ENCODE data around the gene SND1. TPM values are rescaled to one million over a fixed set of nuclear protein-coding genes. Genes with fewer than 3 reads are reported as not detected.

Gene SND1
- total and polyA plus RNA-seq, 5 experiments from 2014 or later, result 80.1 to 105 (median 86.0) TPM

- POLR2A ChIA-PET, result no interaction called here
- Mint-ChIP-seq H3K4me1 (peaks cover 35 to 61% (median 58%) of the 10 kb centered on the region in 4 donors), H3K4me3 (peak overlapping the region in 2 of 10 donors; percentile 7 to 33), H3K27me3 (no peaks in the 10 kb centered on the region), H3K9me3 (no peaks in the 10 kb centered on the region), H3K36me3 (no peaks in the 10 kb centered on the region), H3K27ac (peak overlapping the region in 6 of 10 donors; percentile 3 to 62 (median 24))
- DNase-seq (no peak), ATAC-seq (no peak)
Observed at GRCh38 chr7:128113839-128114238, 461.8 kb downstream of the SND1 start.

- no peak for DNase-seq
- no peak for ATAC-seq
- H3K4me1 Mint-ChIP-seq, result peaks cover 35 to 53% (median 49%) of the 10 kb centered on the region in 4 donors
- no peaks in the 10 kb centered on the region for H3K27me3 Mint-ChIP-seq
- H3K27ac Mint-ChIP-seq, result peak overlapping the region in 1 of 10 donors; percentile 78
- POLR2A ChIA-PET, result no interaction called here
- H3K36me3 Mint-ChIP-seq, result no peaks in the 10 kb centered on the region
- no peak overlapping the region for H3K4me3 Mint-ChIP-seq
- H3K9me3 Mint-ChIP-seq, result no peaks in the 10 kb centered on the region
Observed at GRCh38 chr7:128114806-128115205, 462.8 kb downstream of the SND1 start.

- POLR2A ChIA-PET, result no interaction called here
- peak overlapping the region in 2 of 10 donors; percentile 55 to 78 for H3K27ac Mint-ChIP-seq
- H3K36me3 Mint-ChIP-seq, result no peaks in the 10 kb centered on the region
- no peaks in the 10 kb centered on the region for H3K27me3 Mint-ChIP-seq
- ATAC-seq (no peak), DNase-seq (no peak)
- H3K9me3 Mint-ChIP-seq, result no peaks in the 10 kb centered on the region
- peaks cover 34 to 47% (median 43%) of the 10 kb centered on the region in 4 donors for H3K4me1 Mint-ChIP-seq
- no peak overlapping the region for H3K4me3 Mint-ChIP-seq
Observed at GRCh38 chr7:128115336-128115820, 463.4 kb downstream of the SND1 start.

DNA sequence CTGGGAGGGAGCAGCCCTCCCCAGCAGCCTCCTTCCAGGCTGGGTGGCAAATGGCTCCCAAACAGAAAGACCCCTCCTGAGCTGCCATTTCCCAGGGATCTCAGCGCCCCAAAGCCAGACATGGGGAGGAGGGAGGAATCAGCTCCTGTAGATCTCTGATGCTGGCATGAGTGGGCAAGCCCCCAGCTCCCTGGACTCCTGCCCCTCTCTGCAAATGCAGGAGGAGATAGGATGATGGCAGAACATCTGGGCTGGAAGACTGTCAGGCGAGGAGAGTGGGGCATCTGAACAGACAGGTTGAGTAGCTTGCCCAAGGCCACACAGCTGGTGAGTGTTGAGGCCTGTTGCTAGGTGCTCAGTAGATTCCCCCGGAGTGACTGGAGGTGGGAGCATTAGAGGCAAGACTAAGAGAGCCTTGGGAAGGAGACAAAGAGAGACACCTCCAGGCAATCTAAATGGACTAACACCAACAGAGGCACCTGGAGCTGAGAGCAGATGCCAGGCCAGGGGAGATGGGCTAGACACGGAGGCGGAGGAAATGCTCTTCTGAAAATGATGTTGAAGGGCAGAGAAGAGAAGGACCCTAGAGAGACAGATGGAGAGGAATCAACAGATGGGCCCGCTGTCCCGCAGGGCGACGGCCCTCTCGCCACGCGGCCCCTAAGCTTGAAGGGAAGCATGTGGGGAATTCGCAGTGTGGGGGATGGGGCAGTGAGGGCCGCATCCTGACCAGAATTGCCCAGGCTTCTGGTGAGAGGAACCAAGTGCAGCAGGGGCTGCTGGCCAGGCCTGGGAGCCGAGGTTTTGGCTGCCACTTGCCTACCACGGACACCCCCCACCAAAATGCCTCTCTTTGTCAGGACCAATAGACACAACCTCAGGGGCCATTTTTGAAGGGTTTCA is 464.1 kb downstream of the SND1 start:
- DNase-seq (no peak), ATAC-seq (no peak)
- Mint-ChIP-seq H3K4me3 (no peak overlapping the region), H3K27me3 (no peaks in the 10 kb centered on the region), H3K9me3 (no peaks in the 10 kb centered on the region), H3K27ac (peak overlapping the region in 2 of 10 donors; percentile 23 to 78), H3K4me1 (peaks cover 29 to 40% (median 36%) of the 10 kb centered on the region in 4 donors), H3K36me3 (no peaks in the 10 kb centered on the region)
- POLR2A ChIA-PET, result no interaction called here

DNA sequence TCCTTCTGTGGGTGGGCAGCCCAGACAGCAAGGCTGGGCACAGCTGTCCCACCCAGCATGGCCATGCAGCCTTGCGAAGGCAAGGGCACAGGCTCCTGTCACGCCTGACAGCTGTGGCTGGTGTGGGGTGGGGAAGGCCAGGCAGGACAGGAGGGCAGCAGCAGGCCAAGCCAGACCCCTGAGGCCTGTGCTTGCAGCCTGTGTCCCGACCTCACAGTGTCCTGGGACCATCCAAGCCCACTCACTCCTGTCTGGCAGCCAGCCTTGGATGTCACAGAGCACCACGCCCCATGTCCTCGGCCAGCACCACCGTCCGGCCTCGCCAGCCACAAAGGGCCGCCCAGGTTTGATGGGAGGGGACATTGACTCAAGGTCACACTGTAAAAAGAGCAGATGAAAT is 464.7 kb downstream of the SND1 start:
- POLR2A ChIA-PET, result no interaction called here
- Mint-ChIP-seq H3K27ac (no peak overlapping the region), H3K27me3 (no peaks in the 10 kb centered on the region), H3K4me3 (no peak overlapping the region), H3K4me1 (peaks cover 23 to 33% (median 30%) of the 10 kb centered on the region in 4 donors), H3K36me3 (no peaks in the 10 kb centered on the region), H3K9me3 (no peaks in the 10 kb centered on the region)
- DNase-seq (no peak), ATAC-seq (no peak)

GRCh38 chr7:128117691-128118090 is 465.7 kb downstream of the SND1 start:
- POLR2A ChIA-PET, result no interaction called here
- no peak overlapping the region for H3K4me3 Mint-ChIP-seq

GRCh38 chr7:128119036-128119435 is 467.0 kb downstream of the SND1 start:
- ATAC-seq, result no peak

More at GRCh38 chr7:128117691-128118090, 465.7 kb downstream of the SND1 start:
- no peaks in the 10 kb centered on the region for H3K9me3 Mint-ChIP-seq
- ATAC-seq (no peak), DNase-seq (no peak)
- no peak overlapping the region for H3K27ac Mint-ChIP-seq
- no peaks in the 10 kb centered on the region for H3K27me3 Mint-ChIP-seq
- peaks cover 15 to 25% (median 21%) of the 10 kb centered on the region in 4 donors for H3K4me1 Mint-ChIP-seq
- H3K36me3 Mint-ChIP-seq, result no peaks in the 10 kb centered on the region

DNA sequence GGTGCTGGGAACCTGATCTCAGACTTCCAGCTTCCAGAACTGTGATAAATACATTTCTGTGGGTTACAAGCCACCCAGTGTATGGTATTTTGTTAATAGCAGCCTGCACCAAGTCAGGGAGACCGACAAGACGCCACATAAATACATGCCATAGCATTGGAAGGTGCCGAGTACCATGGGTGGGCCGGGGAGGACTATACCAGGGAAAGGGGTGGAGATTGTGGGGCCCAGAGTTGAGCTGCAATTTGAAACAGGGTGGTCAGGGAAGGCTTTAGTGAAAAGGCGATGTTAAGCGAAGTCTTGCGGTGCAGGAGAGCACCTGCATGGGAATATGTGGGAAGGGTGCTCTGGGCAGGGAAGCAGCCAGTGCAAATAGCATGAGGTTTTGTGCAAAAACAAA is 468.1 kb downstream of the SND1 start:
- Mint-ChIP-seq H3K9me3 (no peaks in the 10 kb centered on the region), H3K4me3 (no peak overlapping the region), H3K4me1 (peaks cover 7 to 23% (median 15%) of the 10 kb centered on the region in 4 donors), H3K27ac (peak overlapping the region in 1 of 10 donors; percentile 6), H3K36me3 (no peaks in the 10 kb centered on the region), H3K27me3 (no peaks in the 10 kb centered on the region)
- ATAC-seq, result no peak
- no peak for DNase-seq
- POLR2A ChIA-PET, result no interaction called here

More at GRCh38 chr7:128119036-128119435, 467.0 kb downstream of the SND1 start:
- Mint-ChIP-seq H3K4me1 (peaks cover 9 to 18% (median 14%) of the 10 kb centered on the region in 4 donors), H3K36me3 (no peaks in the 10 kb centered on the region), H3K4me3 (no peak overlapping the region), H3K9me3 (no peaks in the 10 kb centered on the region), H3K27ac (peak overlapping the region in 2 of 10 donors; percentile 19 to 69), H3K27me3 (no peaks in the 10 kb centered on the region)
- DNase-seq, result no peak
- POLR2A ChIA-PET, result no interaction called here

GRCh38 chr7:128120976-128121490 is 469.0 kb downstream of the SND1 start:
- Mint-ChIP-seq H3K4me1 (peaks cover 3 to 24% (median 16%) of the 10 kb centered on the region in 4 donors), H3K4me3 (no peak overlapping the region), H3K27ac (no peak overlapping the region), H3K36me3 (no peaks in the 10 kb centered on the region), H3K27me3 (no peaks in the 10 kb centered on the region), H3K9me3 (no peaks in the 10 kb centered on the region)
- POLR2A ChIA-PET, result no interaction called here
- DNase-seq, result no peak
- no peak for ATAC-seq

GRCh38 chr7:128121711-128122530 is 469.9 kb downstream of the SND1 start:
- H3K36me3 Mint-ChIP-seq, result no peaks in the 10 kb centered on the region
- no peak for DNase-seq
- POLR2A ChIA-PET, result no interaction called here
- H3K27ac Mint-ChIP-seq, result peak overlapping the region in 2 of 10 donors; percentile 27 to 66
- H3K27me3 Mint-ChIP-seq, result no peaks in the 10 kb centered on the region
- peaks cover 2 to 24% (median 15%) of the 10 kb centered on the region in 4 donors for H3K4me1 Mint-ChIP-seq
- ATAC-seq, result peak in 1 of 2 donors; percentile 33
- no peaks in the 10 kb centered on the region for H3K9me3 Mint-ChIP-seq
- H3K4me3 Mint-ChIP-seq, result no peak overlapping the region

DNA sequence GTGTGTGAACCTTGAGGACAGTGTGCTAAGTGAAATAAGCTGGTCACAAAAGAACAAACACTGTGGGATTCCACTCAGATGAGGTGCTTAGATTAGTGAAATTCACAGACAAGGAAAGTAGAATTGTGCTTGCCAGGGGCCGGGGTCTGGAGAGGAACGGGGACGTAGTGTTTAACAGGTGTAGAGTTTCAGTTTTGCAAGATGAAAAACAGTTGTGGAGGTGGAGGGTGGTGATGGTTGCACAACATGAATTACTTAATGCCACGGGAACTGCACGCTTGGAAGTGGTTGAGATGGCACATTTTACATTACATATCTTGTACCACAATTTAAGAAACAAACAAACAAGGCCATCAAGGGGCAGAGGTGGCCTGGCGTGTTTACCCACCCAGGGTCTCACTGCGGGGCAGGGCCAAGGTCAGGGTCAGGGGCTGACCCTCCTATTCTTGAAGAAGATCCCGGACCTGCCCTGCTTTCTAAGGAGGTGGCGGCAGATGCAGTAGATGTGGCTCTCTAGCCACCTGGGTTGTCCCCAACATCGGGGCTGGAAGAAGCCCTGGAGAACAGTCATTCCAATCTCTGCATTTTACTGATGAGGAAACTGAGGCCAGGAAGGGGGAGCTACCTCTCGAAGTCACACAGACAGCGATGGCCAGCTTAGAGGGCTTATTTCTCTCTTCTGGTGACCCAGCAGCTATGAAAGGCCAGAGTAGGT is 470.7 kb downstream of the SND1 start:
- H3K27me3 Mint-ChIP-seq, result no peaks in the 10 kb centered on the region
- no peak overlapping the region for H3K4me3 Mint-ChIP-seq
- peak overlapping the region in 3 of 10 donors; percentile 53 to 78 (median 62) for H3K27ac Mint-ChIP-seq
- H3K4me1 Mint-ChIP-seq, result peaks cover 2 to 16% (median 15%) of the 10 kb centered on the region in 4 donors
- no peak for DNase-seq
- POLR2A ChIA-PET, result no interaction called here
- no peak for ATAC-seq
- H3K9me3 Mint-ChIP-seq, result no peaks in the 10 kb centered on the region
- no peaks in the 10 kb centered on the region for H3K36me3 Mint-ChIP-seq

Data from naive thymus-derived CD8-positive, alpha-beta T cell (primary cell).